ENCODE data around the gene SFRP2.

SFRP2 gene, protein sequence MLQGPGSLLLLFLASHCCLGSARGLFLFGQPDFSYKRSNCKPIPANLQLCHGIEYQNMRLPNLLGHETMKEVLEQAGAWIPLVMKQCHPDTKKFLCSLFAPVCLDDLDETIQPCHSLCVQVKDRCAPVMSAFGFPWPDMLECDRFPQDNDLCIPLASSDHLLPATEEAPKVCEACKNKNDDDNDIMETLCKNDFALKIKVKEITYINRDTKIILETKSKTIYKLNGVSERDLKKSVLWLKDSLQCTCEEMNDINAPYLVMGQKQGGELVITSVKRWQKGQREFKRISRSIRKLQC

DNA sequence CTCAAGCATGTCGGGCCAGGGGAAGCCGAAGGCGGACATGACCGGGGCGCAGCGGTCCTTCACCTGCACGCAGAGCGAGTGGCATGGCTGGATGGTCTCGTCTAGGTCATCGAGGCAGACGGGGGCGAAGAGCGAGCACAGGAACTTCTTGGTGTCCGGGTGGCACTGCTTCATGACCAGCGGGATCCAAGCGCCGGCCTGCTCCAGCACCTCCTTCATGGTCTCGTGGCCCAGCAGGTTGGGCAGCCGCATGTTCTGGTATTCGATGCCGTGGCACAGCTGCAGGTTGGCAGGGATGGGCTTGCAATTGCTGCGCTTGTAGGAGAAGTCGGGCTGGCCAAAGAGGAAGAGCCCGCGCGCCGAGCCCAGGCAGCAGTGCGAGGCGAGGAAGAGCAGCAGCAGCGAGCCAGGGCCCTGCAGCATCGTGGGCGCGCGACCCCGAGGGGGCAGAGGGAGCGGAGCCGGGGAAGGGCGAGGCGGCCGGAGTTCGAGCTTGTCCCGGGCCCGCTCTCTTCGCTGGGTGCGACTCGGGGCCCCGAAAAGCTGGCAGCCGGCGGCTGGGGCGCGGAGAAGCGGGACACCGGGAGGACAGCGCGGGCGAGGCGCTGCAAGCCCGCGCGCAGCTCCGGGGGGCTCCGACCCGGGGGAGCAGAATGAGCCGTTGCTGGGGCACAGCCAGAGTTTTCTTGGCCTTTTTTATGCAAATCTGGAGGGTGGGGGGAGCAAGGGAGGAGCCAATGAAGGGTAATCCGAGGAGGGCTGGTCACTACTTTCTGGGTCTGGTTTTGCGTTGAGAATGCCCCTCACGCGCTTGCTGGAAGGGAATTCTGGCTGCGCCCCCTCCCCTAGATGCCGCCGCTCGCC lies at the start of gene SFRP2:
Gene SFRP2 (minus strand): TSS at position 671 of the 864 bp plus-strand sequence. CDS start 248 bp downstream, at position 423.
- no peak for DNase-seq (ENCODE audit: low read depth in 2 of 2)

DNA sequence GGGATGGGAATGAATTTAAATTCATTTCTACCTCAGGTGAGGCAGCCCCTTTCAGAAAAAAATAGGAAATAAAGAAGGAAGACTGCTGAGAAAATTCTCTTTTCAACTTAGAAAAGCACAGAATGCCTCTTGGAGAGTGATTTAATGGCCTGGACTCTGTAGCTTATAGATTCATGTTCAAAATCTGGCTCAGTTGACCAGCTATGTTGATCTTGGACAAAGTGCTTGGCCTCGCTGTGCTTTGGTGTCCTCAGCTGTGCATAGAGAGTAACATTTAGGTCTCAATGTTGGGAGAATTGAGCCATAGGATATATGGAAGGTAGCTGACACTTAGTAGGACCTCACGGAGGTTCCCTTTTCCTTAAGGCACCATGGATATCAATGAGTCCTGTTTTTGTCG lies 49.7 kb upstream of the SFRP2 start:
- no peak for DNase-seq (ENCODE audit: low read depth in 2 of 2)

DNA sequence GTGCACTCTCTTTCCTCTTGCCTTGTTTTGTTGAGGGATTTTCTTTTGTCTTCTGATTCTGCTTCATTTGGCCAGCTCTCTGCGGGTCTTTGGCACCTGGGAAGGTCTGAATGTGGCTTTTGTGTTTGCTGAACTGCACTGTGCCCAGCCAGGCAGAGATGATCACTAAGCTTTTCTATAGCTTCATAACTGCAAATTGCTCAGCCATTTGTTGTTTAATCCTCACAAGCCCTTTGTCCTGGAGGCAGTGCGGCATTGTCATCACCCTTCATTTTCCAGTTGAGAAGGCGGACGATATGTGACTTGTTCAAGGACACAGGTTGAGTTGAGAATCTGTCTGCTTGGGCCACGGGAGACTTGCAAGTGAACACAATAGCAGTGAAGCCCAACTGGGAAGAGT lies 46.0 kb upstream of the SFRP2 start:
- no peak for DNase-seq (ENCODE audit: low read depth in 2 of 2)

DNA sequence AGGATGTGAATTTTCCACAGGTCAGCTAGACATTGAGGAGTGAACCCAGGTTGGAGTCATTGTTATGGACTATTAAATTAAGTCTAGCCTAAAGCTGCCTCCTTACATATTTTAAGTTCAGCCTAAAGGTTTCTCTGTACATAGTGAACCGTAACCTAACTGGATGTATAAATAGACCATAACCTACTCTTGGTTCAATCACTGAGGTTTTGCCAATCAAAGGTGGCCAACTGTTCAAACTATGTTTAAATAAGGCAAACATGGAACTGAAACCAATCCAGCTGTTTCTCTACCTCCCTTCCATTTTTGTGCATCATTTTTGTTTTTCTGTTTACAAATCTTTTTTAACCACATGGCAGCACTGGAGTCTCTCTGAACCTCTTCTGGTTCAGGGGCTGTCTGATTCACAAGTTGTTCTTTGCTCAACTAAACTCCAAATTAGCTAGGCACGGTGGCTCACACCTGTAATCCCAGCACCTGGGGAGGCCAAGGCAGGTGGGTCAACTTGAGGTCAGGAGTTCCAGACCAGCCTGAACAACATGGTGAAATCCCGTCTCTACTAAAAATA lies 43.9 kb upstream of the SFRP2 start:
- DNase-seq (ENCODE audit: low read depth in 2 of 2), result no peak

DNA sequence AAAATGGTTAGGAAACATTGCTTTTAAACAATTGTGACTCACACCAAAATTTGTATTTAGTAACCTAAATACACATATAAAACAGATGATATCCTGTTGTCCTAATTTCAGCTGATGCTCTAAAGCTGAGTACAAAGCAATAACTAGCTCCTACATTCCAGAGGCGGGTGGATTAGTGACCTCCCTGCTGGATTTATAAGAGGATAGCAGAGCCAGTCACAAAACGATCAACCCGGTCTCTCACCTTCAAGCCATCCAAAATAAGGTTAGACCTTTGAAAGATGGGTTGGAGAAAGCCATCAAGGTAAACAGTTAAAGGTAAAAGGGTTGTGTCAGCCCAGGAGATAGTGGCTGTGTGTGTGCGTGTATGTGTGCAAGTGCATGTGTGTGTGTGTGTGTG lies 43.2 kb upstream of the SFRP2 start:
- no peak for DNase-seq (ENCODE audit: low read depth in 2 of 2)

DNA sequence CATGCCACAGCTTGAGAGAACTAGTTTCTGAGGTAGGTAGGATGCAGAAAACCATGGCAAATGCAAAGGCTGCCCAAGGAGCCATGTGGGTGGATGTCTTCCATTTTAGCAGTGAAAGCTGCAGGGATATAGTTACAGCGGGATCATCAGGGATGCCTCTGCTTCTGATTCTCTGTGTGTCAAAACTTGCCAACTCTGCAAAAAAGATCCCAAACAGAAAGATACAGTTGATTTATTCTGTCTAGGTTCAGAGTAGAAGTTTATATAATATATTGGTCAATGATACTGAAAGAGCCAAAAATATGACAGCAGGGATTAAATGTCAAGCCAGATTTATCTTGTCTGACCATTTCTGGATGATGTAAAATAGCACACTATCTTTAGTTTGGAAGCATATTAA lies 42.4 kb upstream of the SFRP2 start:
- DNase-seq (ENCODE audit: low read depth in 2 of 2), result no peak

DNA sequence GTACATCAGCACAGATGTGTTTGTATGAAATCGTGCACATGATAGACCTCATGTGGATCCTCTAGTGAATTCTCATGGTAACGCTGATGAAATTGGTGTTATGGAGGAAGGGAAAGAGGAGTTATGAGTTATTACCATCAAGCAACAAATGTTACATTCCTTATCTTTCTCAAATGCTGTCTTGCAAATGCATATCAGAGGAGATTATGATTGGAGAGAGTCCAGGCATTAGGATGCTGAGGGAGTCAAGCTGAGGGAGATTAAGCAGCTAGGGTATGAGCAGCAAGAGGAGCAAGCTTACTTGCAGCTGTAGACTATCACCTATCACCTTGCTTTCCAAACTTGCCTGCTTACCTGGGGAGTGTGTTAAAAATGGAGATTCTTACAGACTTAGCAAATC lies 36.8 kb upstream of the SFRP2 start:
- DNase-seq (ENCODE audit: low read depth in 2 of 2), result no peak

DNA sequence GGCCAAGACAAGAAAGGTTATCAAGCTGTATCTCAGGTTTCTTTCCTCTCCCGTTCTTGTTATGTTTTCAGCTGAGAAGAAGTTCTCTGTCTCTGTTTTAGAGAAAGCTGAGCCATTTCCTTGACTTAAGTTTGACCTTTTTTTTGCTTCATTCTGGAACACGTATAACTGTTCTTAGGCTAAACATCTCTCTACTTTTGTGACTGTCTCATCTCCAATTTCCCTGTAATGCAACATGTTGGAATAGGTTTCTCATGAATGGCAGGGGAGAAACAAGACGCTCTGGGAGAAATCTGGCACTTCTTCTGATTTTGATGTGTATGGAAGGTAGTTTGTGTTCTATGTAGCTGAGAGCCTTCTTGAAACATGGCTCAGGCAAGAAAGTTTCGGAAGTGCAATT lies 36.2 kb upstream of the SFRP2 start:
- no peak for DNase-seq (ENCODE audit: low read depth in 2 of 2)

DNA sequence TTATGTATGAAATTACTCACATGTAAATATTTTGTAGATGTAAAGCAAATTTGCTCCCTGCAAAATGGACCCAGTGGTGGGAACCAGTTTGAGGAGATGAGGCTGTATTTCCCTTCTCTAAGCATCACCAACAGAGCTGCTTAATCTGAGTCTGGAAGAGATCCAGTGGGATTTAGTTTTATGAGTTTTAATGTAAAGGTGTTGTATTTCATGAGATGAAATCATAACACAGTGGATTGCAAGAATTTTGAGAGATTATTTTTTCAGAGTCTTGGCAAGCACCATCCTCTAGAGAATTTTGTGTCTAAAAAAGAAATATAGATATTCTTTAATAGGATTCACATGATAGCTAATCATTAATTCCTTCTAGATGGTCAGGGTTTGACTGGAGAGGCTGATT lies 35.6 kb upstream of the SFRP2 start:
- no peak for DNase-seq (ENCODE audit: low read depth in 2 of 2)

DNA sequence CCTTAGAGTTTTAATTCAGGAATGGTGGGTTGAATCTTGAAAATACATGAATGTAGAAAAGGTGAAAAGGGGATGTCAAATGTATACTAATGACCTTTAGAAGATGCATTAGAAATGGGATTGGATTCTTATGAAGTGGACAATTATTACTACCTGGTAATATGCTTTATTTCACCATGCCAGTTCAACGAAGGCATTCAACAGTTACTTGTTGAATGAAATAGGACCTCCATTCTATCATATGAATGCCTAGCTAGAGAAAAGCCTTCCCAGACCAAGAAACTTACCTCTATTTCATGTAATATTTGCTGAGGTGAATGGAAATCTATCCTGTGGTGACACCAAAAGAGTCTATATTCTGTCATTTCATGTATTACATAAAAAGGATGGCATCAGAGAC lies 34.6 kb upstream of the SFRP2 start:
- no peak for DNase-seq (ENCODE audit: low read depth in 2 of 2)

DNA sequence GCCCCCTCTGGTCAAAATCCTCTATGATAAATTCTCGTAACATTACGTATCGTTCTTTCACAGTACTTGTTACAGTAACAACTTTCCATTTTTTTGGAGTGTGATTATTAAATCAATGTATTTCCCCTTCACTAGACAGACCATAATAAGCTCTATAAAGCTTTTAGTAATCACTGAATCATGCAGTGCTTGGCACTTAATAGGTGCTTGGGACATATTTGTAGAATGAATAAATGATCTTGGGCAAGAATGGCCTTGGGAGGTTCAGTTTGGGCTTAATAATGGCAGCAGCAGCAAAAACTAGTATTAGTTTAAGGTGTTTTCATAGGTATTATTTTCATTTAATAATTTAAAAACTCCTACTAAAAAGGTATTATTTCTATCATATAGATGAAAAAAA lies 33.4 kb upstream of the SFRP2 start:
- DNase-seq (ENCODE audit: low read depth in 2 of 2), result no peak

DNA sequence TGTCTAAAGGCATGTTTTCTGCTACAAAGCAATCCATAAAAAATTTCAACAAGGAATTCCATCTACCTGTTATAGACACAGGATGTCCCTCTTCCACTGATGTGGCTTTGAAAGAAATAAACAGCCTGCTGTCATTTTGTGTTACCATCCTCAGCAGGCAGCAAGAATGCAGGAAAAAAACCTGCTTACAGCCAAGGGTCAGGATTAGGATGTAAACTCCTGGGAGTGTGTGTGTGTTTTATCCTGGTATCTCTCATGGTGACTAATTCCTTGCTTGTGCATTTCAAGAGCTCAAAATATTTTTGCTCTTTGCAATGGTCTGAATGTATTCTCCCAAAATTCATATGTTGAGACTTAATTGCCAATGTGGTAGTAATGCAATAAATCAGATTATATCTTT lies 28.6 kb upstream of the SFRP2 start:
- no peak for DNase-seq (ENCODE audit: low read depth in 2 of 2)

DNA sequence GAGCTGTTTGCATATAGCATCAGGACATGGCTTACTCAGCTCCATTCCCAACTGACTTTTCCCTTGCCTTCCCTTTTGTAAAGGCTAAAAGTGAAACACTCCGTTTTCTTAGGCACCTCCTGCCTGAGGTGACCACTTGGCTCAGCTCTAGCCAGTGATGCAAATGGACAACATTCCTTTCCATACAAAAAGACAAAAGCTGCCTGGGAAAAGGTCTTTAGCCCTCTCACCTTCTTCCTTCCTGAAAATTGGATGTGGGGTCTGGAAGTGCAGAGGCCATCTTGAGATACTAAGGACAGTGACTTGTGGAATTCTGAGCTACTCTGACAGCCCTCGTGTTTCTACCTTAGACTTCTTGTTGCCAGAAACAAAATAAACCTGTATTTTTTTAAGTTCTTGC lies 27.7 kb upstream of the SFRP2 start:
- no peak for DNase-seq (ENCODE audit: low read depth in 2 of 2)

DNA sequence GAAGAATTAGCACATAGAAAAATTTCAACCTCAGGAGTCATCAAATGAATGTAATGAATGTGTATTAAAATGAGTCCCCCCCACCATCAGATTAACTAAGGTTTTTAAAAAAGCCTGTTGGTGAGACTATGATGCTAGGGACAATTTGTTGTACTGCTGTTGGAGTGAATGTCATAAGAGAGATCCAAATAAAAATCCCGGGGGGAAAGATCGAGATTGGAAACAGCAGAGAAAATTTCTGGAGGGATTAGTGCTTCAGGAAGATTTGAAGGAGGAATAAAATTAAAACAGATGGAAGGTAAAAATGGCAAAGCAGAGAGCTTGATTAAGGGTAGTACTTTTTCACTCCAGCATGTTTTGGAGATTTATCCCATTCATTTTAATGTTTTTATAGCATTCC lies 25.9 kb upstream of the SFRP2 start:
- no peak for DNase-seq (ENCODE audit: low read depth in 2 of 2)

DNA sequence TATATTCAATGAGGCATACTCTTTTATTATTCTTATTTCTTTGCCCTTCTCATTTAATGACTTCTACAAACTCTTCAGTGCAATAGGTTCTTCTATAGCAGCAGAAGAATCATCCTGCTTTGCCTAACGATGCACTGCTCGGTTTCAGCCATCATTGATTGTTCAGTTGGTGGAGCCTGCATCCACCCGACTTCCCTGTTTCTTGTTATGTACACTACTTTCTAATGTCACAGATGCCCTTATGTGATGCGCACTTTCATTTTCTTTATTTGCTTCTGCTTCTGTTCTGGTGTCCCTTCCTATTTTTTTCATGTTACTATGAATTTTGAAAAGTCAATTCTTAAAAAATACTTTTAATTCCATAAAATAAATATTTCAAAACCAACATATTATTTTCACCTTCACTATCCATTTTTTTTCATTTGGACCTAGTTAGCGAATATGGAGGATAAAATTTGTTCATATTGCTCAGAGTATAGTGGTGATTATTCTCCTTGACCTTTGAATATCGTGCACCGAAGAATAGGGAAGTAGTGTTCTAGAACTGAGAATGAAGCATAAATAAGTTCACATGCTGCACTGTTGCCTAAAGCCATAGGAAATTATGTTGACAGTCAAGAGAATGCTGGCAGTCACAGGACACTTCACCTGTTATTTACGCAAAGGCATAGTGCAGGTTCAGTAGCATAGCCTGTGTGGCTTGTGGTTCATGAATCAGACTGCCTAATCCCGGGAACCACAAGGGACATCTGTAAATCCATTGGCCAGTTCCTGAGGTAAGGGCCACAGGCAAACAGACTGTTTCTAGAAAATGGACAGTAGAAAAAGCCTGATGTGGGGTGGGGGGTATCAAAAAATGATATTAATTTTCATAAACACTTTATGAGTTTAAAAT lies 21.3 kb upstream of the SFRP2 start:
- DNase-seq (ENCODE audit: low read depth in 2 of 2), result no peak

DNA sequence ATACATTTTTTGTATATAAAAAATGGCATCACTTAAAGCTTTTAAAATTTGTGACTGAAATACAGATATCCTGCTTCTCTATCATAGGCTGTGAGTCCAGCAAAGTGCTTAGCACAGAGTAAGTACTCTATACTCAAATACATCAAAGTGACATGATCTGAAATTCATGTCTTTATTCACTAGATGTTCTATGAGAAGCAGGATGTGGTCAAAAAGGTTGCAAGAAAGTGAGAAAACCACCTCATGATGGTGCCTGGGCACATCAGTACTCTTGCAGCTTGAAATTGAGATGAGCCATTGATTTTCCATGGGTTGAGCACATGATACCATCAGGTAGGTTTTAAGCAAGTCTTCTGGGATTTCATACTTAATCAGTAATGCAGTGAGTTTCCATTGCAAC lies 20.4 kb upstream of the SFRP2 start:
- no peak for DNase-seq (ENCODE audit: low read depth in 2 of 2)

DNA sequence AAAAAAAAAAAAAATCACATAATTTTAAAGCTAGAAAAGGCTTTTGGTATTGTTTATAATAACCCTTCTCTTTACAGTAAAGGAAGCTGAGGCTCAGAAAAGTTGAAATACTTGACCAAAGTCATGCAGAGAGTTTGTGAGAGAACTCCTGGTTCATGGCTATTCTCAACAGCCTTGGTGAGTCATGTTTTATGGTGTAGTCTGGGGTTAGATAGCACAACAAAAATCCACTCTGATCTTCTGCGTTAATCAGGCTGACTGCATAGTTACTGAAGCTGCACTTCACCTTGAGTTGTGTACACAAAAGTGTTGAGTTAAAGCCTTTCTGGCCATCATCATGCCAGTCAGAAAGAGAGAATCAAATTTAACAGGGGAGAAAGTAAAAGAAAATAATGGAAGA lies 19.3 kb upstream of the SFRP2 start:
- no peak for DNase-seq (ENCODE audit: low read depth in 2 of 2)

DNA sequence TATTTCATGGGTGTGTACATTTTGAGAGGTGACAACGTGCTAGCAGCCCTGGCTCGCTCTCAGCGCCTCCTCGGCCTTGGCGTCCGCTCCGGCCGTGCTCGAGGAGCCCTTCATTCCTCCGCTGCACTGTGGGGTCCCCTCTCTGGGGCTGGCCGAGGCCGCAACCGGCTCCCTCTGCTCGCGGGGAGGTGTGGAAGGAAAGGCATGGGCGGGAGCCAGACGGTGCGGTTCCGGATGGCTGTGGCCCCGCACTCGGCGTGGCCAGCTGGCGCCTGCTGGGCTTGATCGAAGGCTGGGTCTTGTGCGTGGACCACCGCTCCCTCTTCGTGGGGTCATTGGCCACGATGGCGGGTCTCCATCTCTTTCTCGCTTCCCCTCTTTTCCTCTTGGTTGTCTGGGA lies 17.2 kb upstream of the SFRP2 start:
- no peak for DNase-seq (ENCODE audit: low read depth in 2 of 2)

DNA sequence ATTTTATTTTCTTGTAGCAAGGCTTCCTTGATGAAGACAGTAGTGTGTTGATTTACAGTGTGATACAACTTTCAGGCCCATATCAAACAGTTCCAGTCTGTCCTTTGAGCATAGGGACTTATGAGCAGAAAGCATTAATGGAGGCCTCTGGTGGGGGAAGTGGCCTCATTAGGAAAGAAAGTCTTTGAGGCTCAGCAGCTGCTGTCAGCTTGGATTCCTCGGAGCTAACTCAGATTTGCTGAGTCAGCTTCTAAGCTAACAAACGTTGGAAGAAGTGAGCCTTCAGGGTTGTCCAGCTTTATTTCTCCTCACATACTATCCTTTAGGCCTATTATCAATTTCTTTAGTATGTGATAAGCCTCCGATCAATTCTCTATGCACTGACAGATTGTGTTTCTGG lies 15.8 kb upstream of the SFRP2 start:
- DNase-seq (ENCODE audit: low read depth in 2 of 2), result no peak

DNA sequence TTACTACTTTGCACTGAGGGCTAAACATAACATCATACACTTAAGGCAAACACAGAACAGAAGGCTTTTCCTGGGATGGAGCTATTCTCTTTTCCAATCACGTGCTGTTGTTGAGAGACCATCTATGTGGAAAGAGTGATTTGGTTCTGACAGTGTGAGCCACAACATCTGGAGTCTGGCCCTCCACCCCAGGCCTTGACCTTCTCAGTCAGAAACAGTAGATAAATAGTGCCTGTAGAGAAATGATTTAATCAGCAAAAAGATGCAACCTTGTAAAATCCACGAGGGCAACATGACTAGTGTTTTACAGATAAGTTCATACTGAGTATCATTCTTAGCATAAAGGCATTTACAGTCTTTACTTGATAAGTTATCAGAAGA lies 10.8 kb upstream of the SFRP2 start:
- no peak for DNase-seq (ENCODE audit: low read depth in 2 of 2)

DNA sequence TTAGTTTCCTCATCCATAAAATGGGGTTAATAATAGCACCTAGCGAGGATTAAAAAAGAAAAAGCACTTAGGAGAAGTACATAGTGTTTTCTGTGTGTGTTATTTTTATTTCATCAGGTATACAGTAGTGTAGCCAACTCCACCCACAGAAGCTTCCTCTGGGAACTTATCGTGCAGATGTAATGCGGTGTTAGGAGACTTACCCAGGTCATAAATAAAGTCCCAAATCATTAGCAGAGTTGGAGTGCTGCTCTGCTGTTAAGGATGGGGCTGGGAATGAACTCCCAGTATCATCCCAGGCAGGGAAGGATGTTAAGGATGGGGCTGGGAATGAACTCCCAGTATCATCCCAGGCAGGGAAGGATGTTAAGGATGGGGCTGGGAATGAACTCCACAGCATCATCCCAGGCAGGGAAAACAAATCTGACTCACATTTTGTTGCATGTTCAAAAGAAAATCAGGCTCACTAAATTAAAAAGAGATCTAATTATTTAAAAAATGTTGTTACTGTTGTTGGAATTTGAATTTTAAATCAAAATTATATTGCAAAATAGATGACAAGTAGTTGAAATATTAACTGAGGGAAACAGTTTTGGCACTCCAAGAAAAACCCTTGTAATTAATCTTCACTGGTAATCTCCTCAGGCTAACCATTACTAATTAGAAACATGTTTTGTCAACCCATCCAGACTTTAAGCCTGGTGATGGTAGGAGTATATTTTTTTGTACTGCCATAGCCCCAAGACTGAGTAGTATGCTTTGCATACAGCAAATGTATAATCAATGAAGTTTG lies 10.2 kb upstream of the SFRP2 start:
- DNase-seq (ENCODE audit: low read depth in 2 of 2), result no peak
